ENCODE measurements around the gene CCDC175. TPM values are rescaled to one million over a fixed set of nuclear protein-coding genes. Genes with fewer than 3 reads are reported as not detected.

Gene CCDC175
- total RNA-seq, 2 experiments from 2014 or later = not detected

DNA sequence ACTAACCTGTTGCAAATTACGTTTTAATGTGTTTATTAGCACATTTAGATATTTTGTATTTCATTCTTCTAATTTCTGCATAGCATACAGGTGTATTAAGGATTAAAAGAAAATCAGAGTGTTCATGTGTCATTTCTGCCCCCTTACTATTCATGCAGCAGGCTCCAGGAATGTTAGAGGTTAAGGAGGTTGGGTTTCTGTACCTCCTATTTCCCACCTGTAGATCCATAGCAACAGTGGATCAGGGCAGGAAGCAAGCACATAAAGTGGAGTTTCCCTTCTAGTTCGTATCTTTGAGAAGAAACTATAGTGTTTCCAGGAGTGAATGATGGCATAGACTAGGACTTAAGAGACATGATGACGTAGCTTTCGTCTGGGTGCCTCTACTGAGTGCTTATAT lies 73.4 kb downstream of the CCDC175 start:
- no peaks in the 10 kb centered on the region for H3K4me1 ChIP-seq (ENCODE audit: insufficient read depth, low read length, poor library complexity, severe bottlenecking)
- no peak overlapping the region for H2AFZ ChIP-seq (ENCODE audit: low read length)
- no peaks in the 10 kb centered on the region for H3K79me2 ChIP-seq (ENCODE audit: insufficient read depth, low read depth, low read length)
- BruUV-seq (replicated peaks) = no TSS peak
- CTCF ChIA-PET (ENCODE audit: unreplicated experiment) = no interaction called here
- H3K4me3 ChIP-seq (ENCODE audit: low read depth, low read length, poor library complexity, severe bottlenecking) = no peak overlapping the region
- intact Hi-C loops (cut with micrococcal nuclease; ENCODE audit: unreplicated experiment) = no loop called here
- POLR2A ChIA-PET = no interaction called here
- TF ChIP-seq, protein P1, sequence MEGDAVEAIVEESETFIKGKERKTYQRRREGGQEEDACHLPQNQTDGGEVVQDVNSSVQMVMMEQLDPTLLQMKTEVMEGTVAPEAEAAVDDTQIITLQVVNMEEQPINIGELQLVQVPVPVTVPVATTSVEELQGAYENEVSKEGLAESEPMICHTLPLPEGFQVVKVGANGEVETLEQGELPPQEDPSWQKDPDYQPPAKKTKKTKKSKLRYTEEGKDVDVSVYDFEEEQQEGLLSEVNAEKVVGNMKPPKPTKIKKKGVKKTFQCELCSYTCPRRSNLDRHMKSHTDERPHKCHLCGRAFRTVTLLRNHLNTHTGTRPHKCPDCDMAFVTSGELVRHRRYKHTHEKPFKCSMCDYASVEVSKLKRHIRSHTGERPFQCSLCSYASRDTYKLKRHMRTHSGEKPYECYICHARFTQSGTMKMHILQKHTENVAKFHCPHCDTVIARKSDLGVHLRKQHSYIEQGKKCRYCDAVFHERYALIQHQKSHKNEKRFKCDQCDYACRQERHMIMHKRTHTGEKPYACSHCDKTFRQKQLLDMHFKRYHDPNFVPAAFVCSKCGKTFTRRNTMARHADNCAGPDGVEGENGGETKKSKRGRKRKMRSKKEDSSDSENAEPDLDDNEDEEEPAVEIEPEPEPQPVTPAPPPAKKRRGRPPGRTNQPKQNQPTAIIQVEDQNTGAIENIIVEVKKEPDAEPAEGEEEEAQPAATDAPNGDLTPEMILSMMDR (conservative IDR thresholded peaks at IDR 0.05; ENCODE audit: low read length) = no peak
- TF ChIP-seq EZH2phosphoT487 (IDR thresholded peaks at IDR 0.05; ENCODE audit: borderline replicate concordance, low read depth, low read length) = no peak
- no peaks in the 10 kb centered on the region for H3K9me3 ChIP-seq (ENCODE audit: low read length)
- no peak for DNase-seq (ENCODE audit: low spot score)
- no peaks in the 10 kb centered on the region for H4K20me1 ChIP-seq (ENCODE audit: insufficient read depth, low read length)
- peaks cover 41% of the 10 kb centered on the region for H3K36me3 ChIP-seq (ENCODE audit: insufficient read depth, low read length)
- no peak overlapping the region for H3K27ac ChIP-seq (ENCODE audit: low read depth, low read length, poor library complexity, severe bottlenecking)
- no peaks in the 10 kb centered on the region for H3K9me2 ChIP-seq (ENCODE audit: insufficient read depth, low read length)
- H3K4me2 ChIP-seq (ENCODE audit: low read length) = no peak overlapping the region

- ChIA-PET POLR2A (no interaction called here), CTCF (ENCODE audit: unreplicated experiment) (no interaction called here)
- TF ChIP-seq, protein P1 (conservative IDR thresholded peaks at IDR 0.05; ENCODE audit: low read length) = no peak
- TF ChIP-seq EZH2phosphoT487 (IDR thresholded peaks at IDR 0.05; ENCODE audit: borderline replicate concordance, low read depth, low read length) = no peak
- intact Hi-C loops (cut with micrococcal nuclease; ENCODE audit: unreplicated experiment) = no loop called here
- Histone ChIP-seq H3K9me3 (ENCODE audit: low read length) (no peaks in the 10 kb centered on the region), H3K4me3 (ENCODE audit: low read depth, low read length, poor library complexity, severe bottlenecking) (no peak overlapping the region), H3K36me3 (ENCODE audit: insufficient read depth, low read length) (peaks cover 61% of the 10 kb centered on the region), H4K20me1 (ENCODE audit: insufficient read depth, low read length) (no peaks in the 10 kb centered on the region), H3K27ac (ENCODE audit: low read depth, low read length, poor library complexity, severe bottlenecking) (no peak overlapping the region), H3K4me2 (ENCODE audit: low read length) (no peak overlapping the region), H2AFZ (ENCODE audit: low read length) (no peak overlapping the region), H3K9me2 (ENCODE audit: insufficient read depth, low read length) (no peaks in the 10 kb centered on the region), H3K4me1 (ENCODE audit: insufficient read depth, low read length, poor library complexity, severe bottlenecking) (no peaks in the 10 kb centered on the region), H3K79me2 (ENCODE audit: insufficient read depth, low read depth, low read length) (no peaks in the 10 kb centered on the region)
- no peak for DNase-seq (ENCODE audit: low spot score)
- BruUV-seq (replicated peaks) = no TSS peak
Observed at GRCh38 chr14:59500732-59501131, 75.9 kb downstream of the CCDC175 start.

- H3K4me3 ChIP-seq (ENCODE audit: low read depth, low read length, poor library complexity, severe bottlenecking) = no peak overlapping the region
- H3K4me2 ChIP-seq (ENCODE audit: low read length) = no peak overlapping the region
- ChIA-PET CTCF (ENCODE audit: unreplicated experiment) (no interaction called here), POLR2A (interaction anchor here (0.6 to 0.7 kb wide), 4 partner anchors 14 to 444 kb away, joined by 3 read pairs; no protein-coding TSS in a partner anchor)
- H4K20me1 ChIP-seq (ENCODE audit: insufficient read depth, low read length) = no peaks in the 10 kb centered on the region
- no peaks in the 10 kb centered on the region for H3K4me1 ChIP-seq (ENCODE audit: insufficient read depth, low read length, poor library complexity, severe bottlenecking)
- H3K9me3 ChIP-seq (ENCODE audit: low read length) = no peaks in the 10 kb centered on the region
- H3K27ac ChIP-seq (ENCODE audit: low read depth, low read length, poor library complexity, severe bottlenecking) = no peak overlapping the region
- H3K79me2 ChIP-seq (ENCODE audit: insufficient read depth, low read depth, low read length) = no peaks in the 10 kb centered on the region
- H2AFZ ChIP-seq (ENCODE audit: low read length) = no peak overlapping the region
- no peaks in the 10 kb centered on the region for H3K9me2 ChIP-seq (ENCODE audit: insufficient read depth, low read length)
- DNase-seq (ENCODE audit: low spot score) = no peak
- intact Hi-C loops (cut with micrococcal nuclease; ENCODE audit: unreplicated experiment) = no loop called here
- TF ChIP-seq, protein P1 (conservative IDR thresholded peaks at IDR 0.05; ENCODE audit: low read length) = no peak
- no peak for TF ChIP-seq EZH2phosphoT487 (IDR thresholded peaks at IDR 0.05; ENCODE audit: borderline replicate concordance, low read depth, low read length)
- peaks cover 78% of the 10 kb centered on the region for H3K36me3 ChIP-seq (ENCODE audit: insufficient read depth, low read length)
- BruUV-seq (replicated peaks) = no TSS peak
Observed at GRCh38 chr14:59492384-59492783, 84.2 kb downstream of the CCDC175 start.
